NT2/D1 (cell line): ENCODE measurements around the gene SEC61A1.

Experiments used
- YY1 ChIP-seq: IDR thresholded peaks from 2 replicates; pipeline ENCODE4 v1.6.1; 2011; ENCODE audit not compliant: insufficient read length, insufficient read depth
- ZNF274 ChIP-seq: IDR thresholded peaks from 2 replicates; pipeline ENCODE4 v1.6.1; 2011; ENCODE audit warnings: mild to moderate bottlenecking, low read depth, low read length

DNA sequence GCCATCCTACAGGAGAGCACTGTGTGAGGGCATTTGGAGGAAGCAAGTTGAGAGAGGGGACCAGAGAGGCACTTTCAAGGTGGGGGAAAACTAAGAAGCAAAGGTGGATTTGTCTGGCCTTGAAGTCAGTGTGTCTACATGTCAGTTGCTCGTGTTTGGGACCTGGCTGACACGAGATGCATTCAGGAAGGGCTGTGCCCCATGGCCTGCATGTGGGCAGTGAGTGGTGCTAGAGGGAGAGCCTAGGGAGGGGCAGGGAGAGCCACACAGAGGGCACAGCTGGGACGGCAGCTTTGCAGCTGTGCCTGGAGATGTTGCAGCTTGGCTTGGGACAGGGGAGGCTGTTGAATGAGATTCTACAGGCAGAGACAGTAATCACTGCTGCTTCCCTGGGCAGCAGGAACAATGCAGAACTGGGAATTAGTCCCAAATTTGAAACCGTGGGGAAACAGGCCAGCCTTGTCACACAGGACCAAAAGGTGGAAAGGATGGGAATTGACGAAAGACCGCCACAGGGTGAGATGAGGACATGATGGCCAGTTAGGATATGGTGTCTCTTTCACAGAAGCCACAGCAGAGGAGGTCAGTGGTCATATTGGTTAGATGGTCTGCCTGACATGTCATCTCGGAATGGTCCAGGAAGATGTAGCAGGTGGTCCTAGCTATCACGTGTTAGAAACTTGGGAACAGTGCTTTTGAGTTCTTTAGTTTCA lies 10.0 kb downstream of the SEC61A1 start:
- no peak for TF ChIP-seq YY1
- no peak for TF ChIP-seq ZNF274
